Fibroblast of lung (primary cell): ENCODE measurements around the gene CAMTA1.

Source experiments
- EZH2 ChIP-seq: IDR thresholded peaks from 2 replicates; pipeline ENCODE4 v1.5.1; 2012; ENCODE audit warnings: low read length, control low read depth, mild to moderate bottlenecking; ENCODE audit errors: missing control alignments
- TF ChIP-seq, protein P1 (sequence below), 2 donors: IDR thresholded peaks in 1 of 2; conservative IDR thresholded peaks in 1 of 2; 1 replicate in 1 of 2; 2 replicates in 1 of 2; pipeline ENCODE4 v1.5.1; 2011 to 2012; ENCODE audit warnings: low read length in 2 of 2, control low read depth in 1 of 2, inconsistent platforms in 1 of 2, low read depth in 1 of 2, mild to moderate bottlenecking in 1 of 2

DNA sequence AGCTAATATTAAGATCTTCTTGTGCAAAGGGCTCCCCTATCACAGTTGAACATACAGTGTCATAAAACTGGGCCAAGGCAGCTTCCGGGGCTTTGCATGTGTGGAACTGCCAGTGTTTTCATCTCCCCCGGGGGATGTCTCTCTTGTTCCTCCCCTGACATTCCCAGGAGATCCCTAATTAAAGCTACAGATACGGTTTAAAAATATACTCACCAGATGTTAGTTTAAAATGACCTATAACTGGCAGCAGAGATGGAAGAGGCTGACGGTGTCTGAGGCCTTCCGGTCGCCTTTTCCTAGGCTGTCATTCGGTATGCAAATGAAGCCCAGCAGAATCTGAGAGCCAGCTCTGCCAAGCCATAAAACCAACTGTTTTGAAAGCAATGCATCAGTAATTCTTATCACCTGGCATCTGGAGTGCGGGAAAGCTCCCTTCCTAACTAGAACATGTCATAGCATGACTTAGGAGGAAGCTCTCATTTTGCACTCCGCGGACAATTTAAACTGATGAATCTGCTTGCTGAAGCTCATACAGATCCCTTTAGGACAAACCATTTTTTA is 549.3 kb downstream of the CAMTA1 start:
- TF ChIP-seq EZH2, result no peak
- TF ChIP-seq, protein P1, sequence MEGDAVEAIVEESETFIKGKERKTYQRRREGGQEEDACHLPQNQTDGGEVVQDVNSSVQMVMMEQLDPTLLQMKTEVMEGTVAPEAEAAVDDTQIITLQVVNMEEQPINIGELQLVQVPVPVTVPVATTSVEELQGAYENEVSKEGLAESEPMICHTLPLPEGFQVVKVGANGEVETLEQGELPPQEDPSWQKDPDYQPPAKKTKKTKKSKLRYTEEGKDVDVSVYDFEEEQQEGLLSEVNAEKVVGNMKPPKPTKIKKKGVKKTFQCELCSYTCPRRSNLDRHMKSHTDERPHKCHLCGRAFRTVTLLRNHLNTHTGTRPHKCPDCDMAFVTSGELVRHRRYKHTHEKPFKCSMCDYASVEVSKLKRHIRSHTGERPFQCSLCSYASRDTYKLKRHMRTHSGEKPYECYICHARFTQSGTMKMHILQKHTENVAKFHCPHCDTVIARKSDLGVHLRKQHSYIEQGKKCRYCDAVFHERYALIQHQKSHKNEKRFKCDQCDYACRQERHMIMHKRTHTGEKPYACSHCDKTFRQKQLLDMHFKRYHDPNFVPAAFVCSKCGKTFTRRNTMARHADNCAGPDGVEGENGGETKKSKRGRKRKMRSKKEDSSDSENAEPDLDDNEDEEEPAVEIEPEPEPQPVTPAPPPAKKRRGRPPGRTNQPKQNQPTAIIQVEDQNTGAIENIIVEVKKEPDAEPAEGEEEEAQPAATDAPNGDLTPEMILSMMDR (conservative IDR thresholded peaks at IDR 0.05 in 1 of 2, IDR thresholded peaks at IDR 0.05 in 1 of 2; ENCODE audit: low read depth in 1 of 2, low read length in 2 of 2), result no peak
